ENCODE data around the gene PAX1. TPM values are rescaled to one million over a fixed set of nuclear protein-coding genes. Genes with fewer than 3 reads are reported as not detected.

PAX1 gene
- total and polyA plus RNA-seq, 2 of the 8 experiments (the other 6 are each of a cell fraction or from before 2014, with no cell fraction given): not detected

DNA sequence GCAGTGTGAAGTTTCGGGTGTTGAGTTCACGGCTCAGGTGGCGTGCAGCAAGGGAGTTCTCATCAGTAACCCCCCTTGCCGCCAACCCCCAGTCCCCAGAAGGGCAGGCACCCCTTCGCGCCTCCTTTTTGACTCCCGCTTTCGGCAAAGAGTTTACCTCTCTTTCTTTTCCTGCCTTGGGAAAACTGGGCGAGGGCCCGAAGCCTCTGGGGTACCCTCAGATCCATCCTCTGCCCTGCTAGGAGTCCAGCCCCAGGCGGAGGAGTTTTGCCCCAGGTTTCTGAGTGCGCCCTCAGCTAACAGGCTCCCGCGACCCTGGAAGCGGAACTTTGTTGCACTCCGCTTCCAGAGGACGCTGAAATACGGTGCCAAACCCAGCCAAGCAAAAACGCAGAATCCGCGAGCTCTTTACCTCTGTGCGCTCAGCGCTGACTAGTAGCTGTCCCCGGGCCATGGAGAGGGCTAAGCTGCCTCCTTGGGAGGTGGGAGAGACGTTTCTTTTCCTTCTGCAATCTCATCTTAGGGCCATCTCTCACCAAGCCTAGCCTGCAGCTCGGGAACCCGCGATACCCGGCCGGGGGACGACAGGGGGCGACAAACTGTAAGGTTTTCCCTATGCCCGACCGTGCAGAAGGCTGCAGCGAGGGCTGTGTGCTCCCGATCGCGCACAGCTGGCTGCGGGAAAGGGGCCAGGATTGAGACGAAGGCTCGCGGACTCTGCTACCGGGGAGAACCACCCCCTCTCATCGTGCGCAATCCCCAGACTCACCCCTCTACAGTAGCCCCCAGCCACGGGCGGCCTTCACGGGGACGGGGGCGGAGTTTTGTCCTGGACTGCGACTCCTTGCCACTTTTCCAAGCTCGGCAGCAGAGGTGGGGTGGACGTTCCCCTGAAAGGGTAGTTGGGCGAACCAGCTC, 2.7 kb upstream of the PAX1 start (continued):
- TF ChIP-seq RNF2 (IDR thresholded peaks at IDR 0.05; ENCODE audit: borderline replicate concordance, low read depth, low read length, missing control alignments, poor library complexity, severe bottlenecking) (no peak), ASH2L (IDR thresholded peaks at IDR 0.05; ENCODE audit: low read length) (peak; percentile 61)
